ENCODE measurements around the gene IQCE.
"Not testable (repeated sequence)": the region's sequence is repeated elsewhere in the genome, so short reads cannot be mapped to it uniquely, and the experiment has no call there.

IQCE gene

DNA sequence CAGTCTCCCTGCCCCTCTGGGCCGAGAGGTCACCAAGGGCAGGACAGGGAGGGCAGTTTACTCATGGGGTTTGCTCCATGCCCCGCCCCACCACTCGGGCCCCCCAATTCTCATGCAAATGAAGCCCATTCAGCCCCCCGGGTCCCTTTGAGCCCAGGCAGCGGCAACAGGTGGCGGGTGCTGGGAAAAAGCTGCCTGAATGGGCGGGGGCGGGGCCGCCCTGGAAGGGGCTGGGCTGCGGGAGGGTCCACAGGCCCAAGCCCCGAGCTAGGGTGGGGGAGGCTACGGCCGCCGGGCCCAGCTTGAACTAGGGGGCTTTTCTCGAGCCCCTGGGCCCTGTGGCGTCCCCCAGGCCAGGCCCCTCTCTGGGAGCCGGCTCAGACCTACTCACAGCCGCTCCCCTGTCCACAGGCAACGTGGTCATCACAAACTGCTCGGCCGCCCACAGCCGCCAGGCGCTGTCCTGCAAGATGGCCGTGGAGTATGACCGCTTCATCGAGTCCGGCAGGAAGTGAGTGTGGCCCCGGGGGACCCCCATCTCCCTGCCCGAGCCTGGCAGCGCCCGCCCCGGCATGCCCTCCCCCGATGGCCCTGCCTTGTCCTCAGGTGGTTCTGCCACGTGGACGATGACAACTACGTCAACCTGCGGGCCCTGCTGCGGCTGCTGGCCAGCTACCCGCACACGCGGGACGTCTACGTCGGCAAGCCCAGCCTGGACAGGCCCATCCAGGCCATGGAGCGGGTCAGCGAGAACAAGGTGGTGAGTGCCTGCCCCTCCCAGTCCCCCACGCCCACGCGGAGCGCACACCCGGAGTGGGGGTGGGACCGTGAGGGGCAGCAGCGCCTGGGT, 33.7 kb upstream of the IQCE start:
- no peak for TF ChIP-seq ZNF274 (IDR thresholded peaks at IDR 0.05; ENCODE audit: low read depth, low read length)
- H3K4me3 ChIP-seq (ENCODE audit: low read length) = no peak overlapping the region

DNA sequence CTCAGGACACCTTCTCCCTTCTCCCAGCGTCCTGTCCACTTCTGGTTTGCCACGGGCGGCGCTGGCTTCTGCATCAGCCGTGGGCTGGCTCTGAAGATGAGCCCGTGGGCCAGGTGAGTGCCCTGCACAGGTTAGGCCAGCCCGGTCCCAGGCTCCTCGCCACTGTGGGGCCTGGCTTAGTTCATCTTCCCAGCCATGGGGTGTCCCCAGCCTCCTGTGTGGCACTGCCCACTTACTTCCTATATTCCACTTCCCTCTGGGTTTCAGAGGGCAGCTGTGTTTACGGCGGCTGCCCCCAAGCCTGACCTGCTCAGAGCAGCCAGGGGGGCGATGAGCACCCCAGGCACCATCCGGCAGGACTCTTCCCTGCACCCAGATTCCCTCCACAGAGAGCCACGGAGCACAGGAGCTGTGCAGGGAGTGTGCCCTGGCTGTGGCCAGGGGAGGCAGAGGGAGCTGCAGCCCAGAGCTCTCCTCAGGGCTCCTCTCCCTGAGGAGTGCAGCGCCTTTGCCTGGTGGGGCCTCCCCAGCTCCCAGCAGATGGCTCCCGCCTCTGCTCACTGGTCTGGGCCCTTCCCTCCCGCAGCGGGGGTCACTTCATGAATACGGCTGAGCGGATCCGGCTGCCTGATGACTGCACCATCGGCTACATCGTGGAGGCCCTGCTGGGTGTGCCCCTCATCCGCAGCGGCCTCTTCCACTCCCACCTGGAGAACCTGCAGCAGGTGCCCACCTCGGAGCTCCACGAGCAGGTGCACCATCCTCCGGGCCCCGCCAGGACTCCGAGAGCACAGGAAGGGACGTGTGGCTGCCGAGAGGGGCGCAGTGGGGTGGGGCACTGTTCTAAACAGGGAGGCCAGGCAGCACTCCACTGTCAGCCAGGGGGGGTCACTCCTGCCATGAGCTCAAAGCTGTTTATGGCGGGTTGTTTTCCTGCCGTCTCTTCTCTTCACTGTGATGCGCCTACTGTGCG, 32.8 kb upstream of the IQCE start:
- H3K4me3 ChIP-seq (ENCODE audit: low read length) = no peak overlapping the region
- no peak for TF ChIP-seq ZNF274 (IDR thresholded peaks at IDR 0.05; ENCODE audit: low read depth, low read length)

DNA sequence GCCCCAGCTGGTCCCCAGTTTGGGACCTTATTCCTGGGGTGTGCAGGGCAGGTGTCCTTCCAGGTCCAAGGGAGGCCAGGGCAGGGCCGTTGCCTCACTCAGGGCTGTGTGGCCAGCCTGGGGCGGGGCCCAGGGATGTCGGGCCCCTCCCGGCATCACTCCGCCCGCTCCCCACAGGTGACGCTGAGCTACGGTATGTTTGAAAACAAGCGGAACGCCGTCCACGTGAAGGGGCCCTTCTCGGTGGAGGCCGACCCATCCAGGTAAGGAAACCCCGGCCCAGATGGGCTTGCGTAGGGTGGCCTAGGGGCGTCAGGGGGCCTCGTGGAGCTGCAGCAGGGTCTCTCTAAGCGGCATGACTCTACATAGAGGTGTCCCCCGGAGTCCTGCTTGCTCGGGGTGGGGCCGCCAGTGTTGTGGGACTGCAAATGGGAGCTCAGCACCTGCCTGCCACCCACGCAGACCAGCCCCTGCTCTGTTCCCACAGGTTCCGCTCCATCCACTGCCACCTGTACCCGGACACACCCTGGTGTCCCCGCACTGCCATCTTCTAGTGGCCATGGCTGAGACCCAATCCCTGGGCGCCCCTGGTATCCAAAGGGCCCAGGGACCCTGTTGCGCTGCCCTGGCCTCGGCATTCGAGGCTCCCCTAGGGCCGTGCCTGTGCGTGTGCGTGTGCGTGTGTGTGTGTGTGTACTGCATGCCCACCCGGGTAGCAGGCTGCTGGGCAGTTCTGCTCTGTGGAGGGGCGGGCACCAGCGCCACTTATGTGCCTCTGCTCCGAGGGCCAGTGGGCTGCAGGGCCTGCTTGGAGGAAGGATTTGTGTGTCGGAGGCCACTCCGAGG, 31.9 kb upstream of the IQCE start:
- no peak for TF ChIP-seq ZNF274 (IDR thresholded peaks at IDR 0.05; ENCODE audit: low read depth, low read length)
- no peak overlapping the region for H3K4me3 ChIP-seq (ENCODE audit: low read length)

DNA sequence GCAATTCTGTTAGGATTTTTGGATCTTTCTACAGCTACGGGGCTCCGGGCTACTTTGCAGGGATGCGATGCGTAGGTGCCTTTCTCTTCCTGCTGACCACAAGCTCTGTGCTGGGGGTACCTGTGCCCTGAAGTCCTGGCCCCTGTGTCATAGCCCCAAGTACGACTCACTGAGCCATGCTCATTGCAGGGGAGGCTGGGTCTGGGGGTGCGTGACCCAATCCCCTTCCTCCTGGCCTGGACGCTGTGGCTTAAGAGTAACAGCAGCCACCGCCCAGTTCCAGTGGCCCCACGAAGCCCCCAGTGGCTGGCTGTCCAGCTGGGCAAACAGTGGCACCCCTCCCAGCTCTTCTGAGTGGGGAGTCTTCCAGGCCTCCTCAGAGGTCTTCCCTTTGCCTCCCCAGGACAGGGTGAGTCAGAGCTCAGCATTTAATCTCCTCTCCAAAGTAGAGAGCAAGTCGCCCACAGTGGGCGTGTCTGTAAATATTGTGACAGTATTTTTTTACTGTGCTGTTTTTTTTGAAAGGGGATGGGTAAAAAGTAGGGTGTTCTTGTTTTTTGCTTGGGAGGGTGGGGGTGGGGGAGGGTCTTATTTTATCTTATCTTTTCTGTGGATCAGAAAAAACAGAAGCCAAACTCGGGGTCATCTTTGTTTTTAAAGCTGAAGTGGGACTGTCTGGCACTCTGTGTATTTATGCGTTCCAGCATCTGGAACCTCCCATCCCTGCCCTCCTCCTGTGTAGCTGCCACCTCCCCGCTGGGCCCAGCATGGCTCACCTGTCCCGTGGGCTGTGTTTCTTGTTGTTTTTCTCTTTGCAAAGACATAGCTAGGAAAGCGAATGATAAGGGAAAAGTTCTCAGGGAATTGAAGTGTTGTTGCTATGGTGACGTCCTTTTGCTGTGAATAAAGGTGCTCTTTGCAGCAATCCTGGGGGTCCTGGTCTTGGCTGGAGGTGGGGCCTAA, 31.0 kb upstream of the IQCE start:
- no peak overlapping the region for H3K4me3 ChIP-seq (ENCODE audit: low read length)
- TF ChIP-seq ZNF274 (IDR thresholded peaks at IDR 0.05; ENCODE audit: low read depth, low read length) = no peak

DNA sequence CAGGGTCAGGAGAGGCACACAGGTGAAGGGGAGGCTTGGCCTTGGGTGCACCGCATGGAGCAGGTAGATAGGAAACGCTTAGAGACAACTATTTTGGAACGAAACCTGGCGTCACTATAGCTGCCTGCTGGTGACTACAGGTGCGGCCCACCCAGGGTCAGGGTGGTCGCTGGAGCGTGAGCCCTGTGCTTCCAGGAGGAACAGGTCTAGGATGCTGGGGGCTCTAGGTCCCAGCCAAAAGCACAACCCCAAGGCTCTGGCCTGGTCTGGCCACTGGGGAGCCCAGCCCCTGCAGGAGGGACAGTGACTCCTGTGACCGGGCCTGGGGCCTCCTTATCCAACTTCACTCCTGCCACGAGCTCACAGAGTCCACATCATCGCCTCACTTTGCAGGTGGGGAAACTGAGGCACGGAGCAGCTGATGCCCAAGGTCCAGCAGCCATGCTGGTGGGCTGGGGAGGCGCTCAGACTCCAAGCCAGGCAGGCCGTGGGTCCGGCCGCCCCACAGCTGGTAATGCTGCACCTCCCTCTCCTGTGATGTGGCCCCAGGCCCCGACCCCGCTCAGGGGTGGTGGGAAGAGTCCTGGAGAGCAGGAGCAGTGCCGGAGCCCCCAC, 30.2 kb upstream of the IQCE start:
- no peak for TF ChIP-seq ZNF274 (IDR thresholded peaks at IDR 0.05; ENCODE audit: low read depth, low read length)
- no peak overlapping the region for H3K4me3 ChIP-seq (ENCODE audit: low read length)

DNA sequence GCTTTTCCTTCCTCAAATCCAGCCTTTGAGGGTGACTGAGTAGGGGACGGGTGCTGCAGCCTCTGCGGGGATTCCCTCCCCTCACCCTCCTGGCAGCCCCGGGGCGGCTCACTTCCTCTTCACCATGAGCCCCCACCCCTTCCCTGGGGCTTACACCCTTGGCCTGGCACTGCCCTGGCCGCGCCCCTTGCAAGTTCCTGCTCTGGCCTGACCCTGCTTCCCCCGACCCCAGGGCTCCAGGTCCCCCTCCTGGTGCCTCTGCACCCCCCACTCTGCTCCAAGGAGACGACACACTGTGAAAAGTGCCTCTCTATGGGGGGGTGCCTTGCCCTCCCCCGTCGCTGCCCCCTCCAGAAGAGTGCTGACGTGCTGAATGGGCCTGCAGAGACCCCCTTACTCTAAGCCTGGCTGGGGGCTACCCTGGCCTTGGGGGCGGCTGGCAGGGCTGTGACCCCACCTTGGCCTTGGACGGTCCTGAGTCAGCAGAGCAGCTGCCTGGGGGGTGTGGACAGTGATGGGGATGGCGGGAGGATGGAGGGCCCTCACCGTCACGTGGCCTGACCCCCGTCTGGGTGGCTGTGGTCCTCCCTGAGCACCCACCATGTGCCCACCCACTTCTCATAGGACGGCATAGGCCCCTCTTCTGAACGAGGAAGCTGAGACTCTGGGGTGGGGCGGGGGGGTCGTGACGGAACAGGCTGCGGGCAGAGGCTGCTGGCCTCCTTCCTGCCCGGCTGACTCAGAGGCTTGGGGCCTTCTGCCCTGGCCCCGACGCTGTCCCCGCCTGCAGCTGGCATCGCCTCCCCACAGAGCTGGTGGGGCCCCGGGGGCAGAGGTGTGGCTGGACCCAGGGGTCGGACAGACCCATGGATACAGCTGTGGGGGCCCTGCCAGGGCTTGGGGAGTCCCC, 29.4 kb upstream of the IQCE start:
- no peak overlapping the region for H3K4me3 ChIP-seq (ENCODE audit: low read length)
- TF ChIP-seq ZNF274 (IDR thresholded peaks at IDR 0.05; ENCODE audit: low read depth, low read length) = no peak

DNA sequence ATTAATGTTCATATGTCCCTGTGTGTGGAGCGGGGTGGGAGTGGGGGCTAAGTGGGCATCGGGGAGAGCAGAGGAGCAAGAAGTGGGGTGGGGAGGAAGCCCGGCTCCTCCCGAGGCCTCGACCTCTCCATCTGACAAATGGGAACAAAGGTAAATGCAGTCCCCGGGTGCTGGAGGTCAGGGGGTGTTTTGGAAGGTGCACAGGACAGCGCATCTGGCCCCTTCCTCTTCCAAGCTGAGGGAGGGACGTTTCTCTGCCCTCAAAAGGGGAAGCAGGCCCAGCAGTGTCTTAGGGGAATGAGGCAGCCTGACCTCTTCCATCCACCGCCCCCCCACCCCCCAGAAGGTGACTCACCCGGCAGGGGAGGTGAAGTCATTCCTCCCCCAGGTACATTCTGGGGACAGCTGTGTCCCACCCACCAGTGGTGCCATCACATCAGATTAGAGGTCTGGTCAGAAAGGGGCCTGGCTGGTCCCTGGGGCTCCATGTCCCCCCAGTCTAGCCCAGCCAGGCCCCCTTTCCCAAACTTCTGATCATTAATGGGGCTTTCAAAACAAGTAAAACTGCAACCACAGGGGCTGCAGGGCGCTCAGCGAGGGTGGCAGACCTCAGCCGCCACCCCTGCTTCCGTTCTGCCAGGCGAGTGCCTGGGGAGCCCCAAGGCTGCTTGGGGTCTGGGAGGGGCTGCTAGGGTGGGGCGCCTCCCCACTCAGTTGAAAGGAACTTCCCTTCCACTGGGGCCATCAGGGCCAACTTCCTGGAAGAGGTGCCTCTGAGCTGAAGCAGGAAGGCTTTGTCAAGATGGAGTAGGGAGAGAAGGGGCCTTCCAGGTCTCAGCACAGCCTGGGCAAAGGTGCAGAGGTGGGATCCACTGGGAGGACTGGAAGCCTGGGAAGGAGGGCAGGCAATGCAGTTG, 28.4 kb upstream of the IQCE start:
- H3K4me3 ChIP-seq (ENCODE audit: low read length) = no peak overlapping the region
- TF ChIP-seq ZNF274 (IDR thresholded peaks at IDR 0.05; ENCODE audit: low read depth, low read length) = no peak

DNA sequence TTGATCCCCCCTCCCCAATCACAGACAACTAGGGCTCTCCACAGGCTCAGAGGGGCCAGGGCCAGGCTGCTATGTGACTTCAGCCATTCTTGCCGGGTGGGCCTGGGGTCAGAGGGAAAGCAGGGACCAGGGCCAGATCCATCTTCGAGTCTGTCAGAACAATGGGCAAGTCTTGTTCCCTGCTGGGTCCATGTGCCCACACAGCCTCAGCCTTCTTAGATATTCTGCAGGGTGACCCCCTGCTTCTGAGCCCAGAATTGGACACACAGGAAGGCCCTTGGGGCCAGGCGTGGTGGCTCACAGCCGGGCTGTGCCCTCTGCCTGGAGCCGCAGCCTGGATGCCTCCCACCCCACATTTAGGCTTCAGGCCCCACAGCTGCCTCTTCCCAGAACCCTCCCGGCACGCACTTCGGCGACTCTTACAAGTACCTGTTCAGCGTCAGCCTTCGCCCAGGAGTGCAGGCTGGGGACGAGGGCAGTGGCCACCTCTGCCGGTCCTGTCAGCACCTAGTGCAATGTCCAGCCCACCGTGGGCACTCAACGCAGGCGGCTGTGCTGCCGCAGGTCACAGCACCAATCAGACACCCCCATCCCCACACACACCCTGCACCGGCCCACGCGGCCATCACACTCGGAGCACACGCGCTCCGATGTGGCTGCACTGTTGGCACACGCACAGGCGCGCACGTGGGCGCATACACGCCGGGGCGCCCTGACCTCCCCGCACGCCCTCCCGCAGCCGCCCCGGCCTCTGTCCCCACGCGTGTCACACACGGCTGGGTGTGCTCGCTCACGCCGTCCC, 27.6 kb upstream of the IQCE start:
- not testable (repeated sequence) for H3K4me3 ChIP-seq (ENCODE audit: low read length)

DNA sequence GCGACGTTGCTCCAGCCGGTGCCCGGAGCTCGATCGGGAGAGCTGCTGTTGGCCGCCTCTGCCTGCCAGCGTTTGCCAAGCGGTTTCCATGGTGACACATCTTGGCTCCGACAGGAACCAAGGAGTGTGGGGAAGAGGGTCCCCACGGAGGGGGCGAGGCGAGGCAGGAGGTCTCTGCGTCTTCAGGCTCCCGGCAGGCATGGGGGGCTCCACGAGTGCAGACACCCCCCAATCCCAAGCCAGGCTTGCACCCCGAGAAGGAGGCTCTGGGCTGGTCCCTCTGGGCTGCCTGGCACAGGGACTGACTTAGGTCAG, 27.0 kb upstream of the IQCE start:
- H3K4me3 ChIP-seq (ENCODE audit: low read length) = not testable (repeated sequence)

DNA sequence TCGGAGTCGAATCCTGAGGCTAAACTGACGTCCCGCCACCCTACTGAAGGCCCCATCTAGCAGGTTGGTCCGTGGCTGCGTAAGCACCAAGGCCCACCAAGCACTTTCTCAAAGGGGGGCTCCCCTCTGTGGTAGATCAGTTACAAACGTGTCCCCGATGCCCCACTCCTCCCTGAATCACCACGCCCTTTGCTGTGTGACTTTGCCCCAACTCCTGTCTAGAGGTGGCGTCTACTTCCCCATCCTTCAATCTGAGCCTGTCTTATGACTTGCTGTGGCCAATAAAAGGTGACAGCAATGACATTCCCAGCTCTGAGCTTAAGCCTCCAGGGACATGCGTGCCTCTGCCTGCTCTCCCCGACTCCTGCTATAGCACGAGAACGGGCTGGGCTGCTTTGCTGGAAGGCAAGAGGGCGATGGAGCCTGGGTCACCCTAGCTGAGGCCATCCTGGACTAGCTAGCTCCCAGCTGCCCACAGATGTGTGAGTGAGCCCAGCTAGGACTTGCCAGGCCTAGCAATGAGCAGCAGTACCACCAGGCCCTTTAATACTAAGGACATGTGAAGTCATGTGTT, 26.5 kb upstream of the IQCE start:
- not testable (repeated sequence) for H3K4me3 ChIP-seq (ENCODE audit: low read length)

DNA sequence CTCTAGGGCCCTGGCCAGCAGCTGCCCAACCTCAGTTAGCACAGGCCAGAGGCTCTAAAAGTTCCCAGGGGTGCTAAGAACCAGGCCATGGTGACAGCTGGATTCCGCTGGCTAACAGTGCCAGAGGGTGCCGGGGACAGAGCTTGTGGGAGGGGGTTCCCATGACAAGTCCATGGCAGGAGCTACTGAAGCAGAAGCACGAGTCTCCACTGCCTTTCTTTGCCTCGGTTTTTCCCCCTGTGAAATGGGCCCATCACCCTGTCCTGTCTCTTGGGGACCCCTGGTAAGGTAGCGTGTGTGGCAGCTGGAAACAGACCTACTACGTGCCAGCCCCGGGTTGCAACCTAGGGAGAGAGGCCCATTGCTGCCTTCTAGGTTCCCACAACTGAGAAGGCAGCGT, 26.0 kb upstream of the IQCE start:
- H3K4me3 ChIP-seq (ENCODE audit: low read length) = not testable (repeated sequence)

DNA sequence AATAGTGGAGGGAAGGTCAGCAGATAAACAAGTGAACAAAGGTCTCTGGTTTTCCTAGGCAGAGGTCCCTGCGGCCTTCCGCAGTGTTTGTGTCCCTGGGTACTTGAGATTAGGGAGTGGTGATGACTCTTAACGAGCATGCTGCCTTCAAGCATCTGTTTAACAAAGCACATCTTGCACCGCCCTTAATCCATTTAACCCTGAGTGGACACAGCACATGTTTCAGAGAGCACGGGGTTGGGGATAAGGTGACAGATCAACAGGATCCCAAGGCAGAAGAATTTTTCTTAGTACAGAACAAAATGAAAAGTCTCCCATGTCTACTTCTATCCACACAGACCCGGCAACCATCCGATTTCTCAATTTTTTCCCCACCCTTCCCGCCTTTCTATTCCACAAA, 25.2 kb upstream of the IQCE start:
- not testable (repeated sequence) for H3K4me3 ChIP-seq (ENCODE audit: low read length)

DNA sequence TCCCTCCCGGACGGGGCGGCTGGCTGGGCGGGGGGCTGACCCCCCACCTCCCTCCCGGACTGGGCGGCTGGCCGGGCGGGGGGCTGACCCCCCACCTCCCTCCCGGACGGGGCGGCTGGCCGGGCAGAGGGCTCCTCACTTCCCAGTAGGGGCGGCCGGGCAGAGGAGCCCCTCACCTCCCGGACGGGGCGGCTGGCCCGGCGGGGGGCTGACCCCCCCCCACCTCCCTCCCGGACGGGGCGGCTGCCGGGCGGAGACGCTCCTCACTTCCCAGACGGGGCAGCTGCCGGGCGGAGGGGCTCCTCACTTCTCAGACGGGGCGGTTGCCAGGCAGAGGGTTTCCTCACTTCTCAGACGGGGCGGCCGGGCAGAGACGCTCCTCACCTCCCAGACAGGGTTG, 24.6 kb upstream of the IQCE start:
- H3K4me3 ChIP-seq (ENCODE audit: low read length) = not testable (repeated sequence)

DNA sequence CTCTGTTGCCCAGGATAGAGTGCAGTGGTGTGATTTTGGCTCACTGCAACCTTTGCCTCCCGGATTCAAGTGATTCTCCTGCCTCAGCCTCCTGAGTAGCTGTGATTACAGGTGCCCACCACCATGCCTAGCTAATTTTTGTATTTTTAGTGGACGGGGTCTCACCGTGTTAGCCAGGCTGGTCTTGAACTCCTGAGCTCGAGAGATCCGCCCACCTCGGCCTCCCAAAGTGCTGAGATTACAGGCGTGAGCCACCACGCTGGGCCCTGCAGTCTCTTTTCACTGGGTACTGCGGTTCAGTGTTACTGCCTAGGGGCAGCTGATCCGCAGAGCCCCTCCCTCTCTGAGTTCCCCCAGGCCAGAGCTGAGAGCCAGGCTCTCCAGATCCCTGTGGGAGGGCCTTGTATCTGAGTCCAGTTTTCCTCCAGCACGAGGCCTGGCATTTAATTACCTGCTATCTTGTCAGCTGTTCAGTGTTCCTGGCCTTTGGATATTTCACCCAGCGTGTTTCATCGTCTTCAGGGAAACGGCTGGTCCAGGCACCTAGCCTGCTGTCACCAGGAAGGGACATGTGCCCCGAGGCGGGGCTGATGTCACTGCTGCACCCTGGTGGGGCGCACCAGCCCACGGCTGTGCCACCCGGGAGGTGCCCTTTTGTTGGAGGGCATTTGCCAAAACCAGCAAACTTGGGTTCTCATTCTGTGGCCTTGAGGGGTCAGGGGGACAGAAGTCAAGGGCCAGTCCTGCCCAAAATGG, 22.7 kb upstream of the IQCE start:
- H3K4me3 ChIP-seq (ENCODE audit: low read length) = not testable (repeated sequence)

Data from GM08714 (cell line).